ENCODE results near the gene CNTN5.

The CNTN5 gene

DNA sequence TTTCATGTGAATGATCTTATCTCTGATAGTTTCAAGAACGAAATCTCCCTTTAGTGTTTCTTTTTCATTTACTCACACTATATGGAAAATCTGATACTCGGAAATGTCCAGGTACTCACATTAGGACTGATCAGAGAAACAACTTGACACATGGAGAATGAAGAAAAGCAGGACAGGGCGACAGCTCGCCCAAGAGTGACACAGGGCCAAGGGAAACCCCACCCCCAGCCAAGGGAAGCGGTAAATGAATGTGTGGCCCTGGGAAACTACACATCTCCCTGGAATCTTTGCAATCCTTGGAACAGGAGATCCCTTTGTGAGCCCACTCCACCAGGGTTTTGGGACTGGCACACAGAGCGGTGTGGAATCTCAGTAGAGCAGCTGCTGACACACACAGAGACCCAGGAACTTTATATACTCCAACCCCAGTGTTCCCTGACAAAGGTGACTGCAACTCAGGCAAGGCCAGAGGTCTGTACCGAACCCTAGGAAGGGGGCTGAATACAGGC, 1362.7 kb downstream of the CNTN5 start:
- Mint-ChIP-seq H3K9me3 (peaks cover 31% of the 10 kb centered on the region), H3K27me3 (ENCODE audit: low read depth) (no peaks in the 10 kb centered on the region), H3K27ac (no peak overlapping the region), H3K4me3 (no peak overlapping the region), H3K36me3 (ENCODE audit: low read depth) (no peaks in the 10 kb centered on the region), H3K4me1 (ENCODE audit: low read depth) (no peaks in the 10 kb centered on the region)

DNA sequence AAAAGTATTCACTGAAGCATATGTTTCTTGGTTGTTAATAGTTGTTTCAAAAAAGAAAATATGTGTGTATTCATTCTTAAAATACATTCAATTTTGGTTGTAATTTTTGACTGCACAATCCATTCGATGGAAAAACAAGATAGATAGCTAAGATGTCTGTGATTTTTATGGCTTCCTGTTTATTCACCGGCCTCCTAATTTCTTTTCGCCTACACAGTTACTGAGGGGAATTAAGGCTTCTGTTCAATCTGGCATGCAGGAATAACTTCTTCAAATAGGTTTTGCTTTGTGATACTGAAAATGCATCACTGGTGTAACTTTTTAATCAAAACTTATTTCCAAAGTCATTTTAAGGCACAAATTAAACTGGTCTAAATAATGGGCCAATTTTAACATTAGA, 1375.5 kb downstream of the CNTN5 start:
- peaks cover 7% of the 10 kb centered on the region for H3K9me3 Mint-ChIP-seq
- H3K27ac Mint-ChIP-seq: no peak overlapping the region
- H3K4me3 Mint-ChIP-seq: no peak overlapping the region
- no peaks in the 10 kb centered on the region for H3K27me3 Mint-ChIP-seq (ENCODE audit: low read depth)
- H3K4me1 Mint-ChIP-seq (ENCODE audit: low read depth): no peaks in the 10 kb centered on the region
- no peaks in the 10 kb centered on the region for H3K36me3 Mint-ChIP-seq (ENCODE audit: low read depth)

DNA sequence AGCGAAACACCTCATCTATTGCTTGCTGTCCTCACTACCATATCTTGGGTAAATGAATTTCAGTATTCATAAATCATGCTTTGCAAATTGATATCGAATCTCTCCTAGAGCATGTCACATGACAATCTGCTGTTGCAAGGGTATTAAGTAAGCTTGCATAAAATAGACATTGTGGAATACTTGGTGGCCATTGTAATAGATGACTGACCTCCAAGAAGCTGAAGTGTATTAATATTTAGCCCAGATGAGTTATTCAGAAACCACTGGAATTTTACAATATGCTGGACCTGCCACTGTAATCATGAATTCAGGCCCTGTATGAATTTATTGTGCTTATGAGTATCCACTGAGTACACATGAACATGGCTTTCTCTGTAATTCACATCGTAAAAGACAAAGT, 1376.7 kb downstream of the CNTN5 start:
- Mint-ChIP-seq H3K4me3 (no peak overlapping the region), H3K4me1 (ENCODE audit: low read depth) (no peaks in the 10 kb centered on the region), H3K36me3 (ENCODE audit: low read depth) (no peaks in the 10 kb centered on the region), H3K27me3 (ENCODE audit: low read depth) (no peaks in the 10 kb centered on the region), H3K9me3 (peaks cover 7% of the 10 kb centered on the region), H3K27ac (no peak overlapping the region)

DNA sequence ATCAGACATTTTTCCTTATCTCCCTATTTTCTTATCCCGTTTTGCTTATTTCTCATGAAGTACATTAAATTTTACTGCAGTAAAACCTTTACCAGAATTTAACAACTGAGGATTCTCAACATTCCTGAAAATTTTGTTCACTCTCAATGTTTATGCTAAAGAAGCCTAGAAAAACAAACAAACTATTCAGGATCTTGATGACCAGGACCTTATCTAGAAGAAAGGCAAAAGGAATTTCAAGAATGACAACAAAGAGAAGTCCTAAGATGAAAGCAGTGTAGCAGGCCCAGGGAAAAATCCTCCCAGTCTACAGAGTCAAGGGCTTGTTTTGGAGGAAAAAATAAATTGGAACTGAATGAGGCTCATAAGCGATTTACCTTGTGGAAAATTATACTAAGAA, 1383.1 kb downstream of the CNTN5 start:
- no peaks in the 10 kb centered on the region for H3K27me3 Mint-ChIP-seq (ENCODE audit: low read depth)

DNA sequence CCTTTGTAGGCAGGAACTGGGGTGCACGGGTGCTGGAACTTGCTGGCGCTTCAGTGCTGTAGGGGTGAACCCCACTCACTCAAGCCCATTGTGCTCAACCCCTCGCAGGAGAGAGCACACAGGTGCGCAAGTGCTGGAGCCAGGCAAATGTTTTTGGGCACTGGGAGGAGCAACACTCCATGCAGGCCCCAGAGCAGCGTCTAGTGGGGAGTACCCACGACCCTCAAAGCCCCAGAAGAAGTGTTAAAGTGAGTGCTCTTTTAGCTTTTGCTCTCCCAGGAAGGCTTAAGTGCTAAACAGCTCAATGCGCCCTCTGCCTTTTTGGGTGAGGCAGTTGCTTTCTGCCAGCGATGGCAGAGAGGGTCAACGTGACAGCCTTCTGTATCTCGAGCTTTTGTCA, 1384.2 kb downstream of the CNTN5 start:
- Mint-ChIP-seq H3K36me3 (ENCODE audit: low read depth) (no peaks in the 10 kb centered on the region), H3K4me1 (ENCODE audit: low read depth) (no peaks in the 10 kb centered on the region), H3K4me3 (no peak overlapping the region), H3K27me3 (ENCODE audit: low read depth) (no peaks in the 10 kb centered on the region), H3K27ac (no peak overlapping the region), H3K9me3 (peaks cover 10% of the 10 kb centered on the region)

More for the DNA sequence above, 1383.1 kb downstream of the CNTN5 start:
- Mint-ChIP-seq H3K4me3 (no peak overlapping the region), H3K9me3 (peaks cover 8% of the 10 kb centered on the region), H3K4me1 (ENCODE audit: low read depth) (no peaks in the 10 kb centered on the region), H3K27ac (no peak overlapping the region), H3K36me3 (ENCODE audit: low read depth) (no peaks in the 10 kb centered on the region)

All from T-helper 1 cell treated with Interleukin-12 subunit alpha and Interleukin-12 subunit beta and Interleukin-4 antibody, amounts not matched to agents 30 μg/mL and 1 μg/mL, for 36 hours (primary cell).